ENCODE data around the gene EPHB1. TPM values are rescaled to one million over a fixed set of nuclear protein-coding genes. Genes with fewer than 3 reads are reported as not detected.

EPHB1 gene
- total RNA-seq, 1 experiment from 2014 or later = 0.11 TPM

DNA sequence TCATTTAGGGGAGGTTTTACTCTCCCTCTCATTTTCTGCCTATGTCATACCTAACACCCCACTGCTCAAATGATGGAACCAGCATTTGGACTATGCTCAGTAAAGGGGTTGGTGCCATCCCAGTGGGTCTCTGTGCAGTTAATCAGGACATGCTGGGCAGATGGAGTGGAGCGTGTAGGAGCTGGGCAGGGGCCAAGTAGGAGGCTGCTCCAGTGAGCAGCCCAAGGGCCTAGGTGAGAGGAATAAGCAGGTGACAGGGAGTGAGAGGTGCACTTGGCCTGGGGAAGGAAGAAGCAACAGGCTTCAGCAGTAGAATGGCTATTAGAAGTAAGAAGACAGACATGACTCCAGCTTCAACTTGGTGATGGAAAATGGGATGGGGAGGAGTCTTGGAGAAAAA is 72.2 kb downstream of the EPHB1 start:
- TF ChIP-seq EZH2 (IDR thresholded peaks at IDR 0.05; ENCODE audit: borderline replicate concordance, low read depth, low read length, poor library complexity, severe bottlenecking) = no peak
- TF ChIP-seq, protein P1, sequence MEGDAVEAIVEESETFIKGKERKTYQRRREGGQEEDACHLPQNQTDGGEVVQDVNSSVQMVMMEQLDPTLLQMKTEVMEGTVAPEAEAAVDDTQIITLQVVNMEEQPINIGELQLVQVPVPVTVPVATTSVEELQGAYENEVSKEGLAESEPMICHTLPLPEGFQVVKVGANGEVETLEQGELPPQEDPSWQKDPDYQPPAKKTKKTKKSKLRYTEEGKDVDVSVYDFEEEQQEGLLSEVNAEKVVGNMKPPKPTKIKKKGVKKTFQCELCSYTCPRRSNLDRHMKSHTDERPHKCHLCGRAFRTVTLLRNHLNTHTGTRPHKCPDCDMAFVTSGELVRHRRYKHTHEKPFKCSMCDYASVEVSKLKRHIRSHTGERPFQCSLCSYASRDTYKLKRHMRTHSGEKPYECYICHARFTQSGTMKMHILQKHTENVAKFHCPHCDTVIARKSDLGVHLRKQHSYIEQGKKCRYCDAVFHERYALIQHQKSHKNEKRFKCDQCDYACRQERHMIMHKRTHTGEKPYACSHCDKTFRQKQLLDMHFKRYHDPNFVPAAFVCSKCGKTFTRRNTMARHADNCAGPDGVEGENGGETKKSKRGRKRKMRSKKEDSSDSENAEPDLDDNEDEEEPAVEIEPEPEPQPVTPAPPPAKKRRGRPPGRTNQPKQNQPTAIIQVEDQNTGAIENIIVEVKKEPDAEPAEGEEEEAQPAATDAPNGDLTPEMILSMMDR (conservative IDR thresholded peaks at IDR 0.05; ENCODE audit: low read depth, low read length) = no peak
- Histone ChIP-seq H3K4me1 (ENCODE audit: insufficient read depth, low read length, poor library complexity, severe bottlenecking) (no peaks in the 10 kb centered on the region), H3K4me3 (ENCODE audit: low read depth, low read length, poor library complexity, severe bottlenecking) (no peak overlapping the region), H3K27ac (ENCODE audit: low read depth, low read length, poor library complexity, severe bottlenecking) (no peak overlapping the region), H3K36me3 (ENCODE audit: insufficient read depth, low read length, poor library complexity, severe bottlenecking) (no peaks in the 10 kb centered on the region), H3K9me3 (ENCODE audit: low read depth, low read length, poor library complexity, severe bottlenecking) (no peaks in the 10 kb centered on the region), H3K27me3 (replicated peaks; ENCODE audit: insufficient read depth, low read depth, low read length, poor library complexity) (peaks cover 26% of the 10 kb centered on the region)
- no TSS peak for BruUV-seq (replicated peaks)
- ChIA-PET CTCF (no interaction called here), POLR2A (ENCODE audit: low non-redundant PET) (no interaction called here)
- intact Hi-C loops (cut with micrococcal nuclease; ENCODE audit: unreplicated experiment) = no loop called here
- no peak for DNase-seq (ENCODE audit: low spot score)

DNA sequence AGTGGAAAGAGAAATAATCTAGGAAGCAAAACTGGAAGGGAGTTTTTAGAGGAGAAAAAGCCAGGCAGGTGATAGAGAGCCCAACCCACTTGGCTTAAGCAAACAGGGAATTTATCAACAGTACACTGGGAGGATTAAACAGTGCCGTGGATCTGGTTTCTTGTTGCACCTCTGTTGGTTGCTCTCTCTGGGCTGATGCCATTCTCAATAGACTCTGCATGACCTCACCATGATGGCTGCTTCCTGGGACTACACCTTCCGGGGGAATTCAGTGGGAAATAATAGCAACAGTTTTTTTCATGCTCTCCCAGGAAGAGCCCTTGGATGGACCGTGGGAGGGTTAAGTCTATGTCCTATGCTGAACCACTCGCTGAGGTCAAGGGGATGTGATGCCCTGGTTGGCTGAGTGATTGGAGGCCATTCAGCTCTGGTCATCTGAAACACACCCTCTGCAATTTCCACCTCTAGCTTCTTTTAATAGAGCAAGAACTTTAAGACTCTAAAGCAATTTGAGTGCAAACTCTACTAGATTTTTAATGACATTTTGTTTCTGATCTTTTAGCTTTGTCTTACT is 74.2 kb downstream of the EPHB1 start:
- ChIA-PET POLR2A (ENCODE audit: low non-redundant PET) (no interaction called here), CTCF (no interaction called here)

DNA sequence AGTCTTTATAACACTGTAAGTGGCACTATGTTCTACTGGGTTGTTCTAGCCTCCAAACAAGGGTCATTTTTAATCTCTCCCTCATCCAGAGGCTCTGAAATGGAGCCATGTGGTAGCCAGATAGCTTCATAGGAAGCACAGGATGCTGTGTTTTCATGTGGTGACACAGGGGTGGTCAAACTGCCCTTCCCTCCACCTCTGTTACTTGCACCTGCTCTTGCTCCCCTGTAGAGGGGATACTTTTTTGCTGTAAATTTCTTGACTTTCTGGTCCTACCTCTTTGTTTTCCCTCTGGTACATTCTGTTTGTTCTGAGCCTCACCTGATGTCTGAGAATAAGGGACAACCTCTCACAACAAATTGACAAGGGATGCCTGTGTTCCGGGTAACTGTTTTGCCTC is 76.8 kb downstream of the EPHB1 start:
- Histone ChIP-seq H3K4me3 (ENCODE audit: low read depth, low read length, poor library complexity, severe bottlenecking) (no peak overlapping the region), H3K27ac (ENCODE audit: low read depth, low read length, poor library complexity, severe bottlenecking) (no peak overlapping the region), H3K9me3 (ENCODE audit: low read depth, low read length, poor library complexity, severe bottlenecking) (no peaks in the 10 kb centered on the region), H3K27me3 (replicated peaks; ENCODE audit: insufficient read depth, low read depth, low read length, poor library complexity) (peaks cover 8% of the 10 kb centered on the region), H3K36me3 (ENCODE audit: insufficient read depth, low read length, poor library complexity, severe bottlenecking) (no peaks in the 10 kb centered on the region), H3K4me1 (ENCODE audit: insufficient read depth, low read length, poor library complexity, severe bottlenecking) (no peaks in the 10 kb centered on the region)
- TF ChIP-seq, protein P1 (conservative IDR thresholded peaks at IDR 0.05; ENCODE audit: low read depth, low read length) = no peak
- TF ChIP-seq EZH2 (IDR thresholded peaks at IDR 0.05; ENCODE audit: borderline replicate concordance, low read depth, low read length, poor library complexity, severe bottlenecking) = no peak
- intact Hi-C loops (cut with micrococcal nuclease; ENCODE audit: unreplicated experiment) = no loop called here
- no peak for DNase-seq (ENCODE audit: low spot score)
- POLR2A ChIA-PET (ENCODE audit: low non-redundant PET) = no interaction called here
- no TSS peak for BruUV-seq (replicated peaks)
- CTCF ChIA-PET = no interaction called here

More for the DNA sequence above, 74.2 kb downstream of the EPHB1 start:
- no peak for TF ChIP-seq EZH2 (IDR thresholded peaks at IDR 0.05; ENCODE audit: borderline replicate concordance, low read depth, low read length, poor library complexity, severe bottlenecking)
- TF ChIP-seq, protein P1 (conservative IDR thresholded peaks at IDR 0.05; ENCODE audit: low read depth, low read length) = no peak
- no TSS peak for BruUV-seq (replicated peaks)
- DNase-seq (ENCODE audit: low spot score) = no peak
- Histone ChIP-seq H3K4me3 (ENCODE audit: low read depth, low read length, poor library complexity, severe bottlenecking) (no peak overlapping the region), H3K9me3 (ENCODE audit: low read depth, low read length, poor library complexity, severe bottlenecking) (no peaks in the 10 kb centered on the region), H3K36me3 (ENCODE audit: insufficient read depth, low read length, poor library complexity, severe bottlenecking) (no peaks in the 10 kb centered on the region), H3K27ac (ENCODE audit: low read depth, low read length, poor library complexity, severe bottlenecking) (no peak overlapping the region), H3K4me1 (ENCODE audit: insufficient read depth, low read length, poor library complexity, severe bottlenecking) (no peaks in the 10 kb centered on the region), H3K27me3 (replicated peaks; ENCODE audit: insufficient read depth, low read depth, low read length, poor library complexity) (peaks cover 24% of the 10 kb centered on the region)
- intact Hi-C loops (cut with micrococcal nuclease; ENCODE audit: unreplicated experiment) = no loop called here

All from A673 (cell line).